K562 (cell line): Measurements from ENCODE around the gene CENPO. TPM values are rescaled to one million over a fixed set of nuclear protein-coding genes. Genes with fewer than 3 reads are reported as not detected.

Experiments used
- ATAC-seq: fragments of 200-7000 bp; cut with Tn5 transposase; 3 replicates; pipeline ENCODE4 v1.9.1; 2020; ENCODE audit warnings: moderate library complexity
- Bru-seq: library from RNA; stranded (reverse); fragments of 400-500 nt; gene quantifications from one replicate; lab custom pipeline; 2021; lab: Mats Ljungman, UMichigan
- BruChase-seq, 2 experiments: library from RNA; stranded (reverse); fragments of 400-500 nt; gene quantifications; one replicate each; lab custom pipeline; 2021; lab: Mats Ljungman, UMichigan
- BruUV-seq: library from RNA; stranded (reverse); fragments of 400-500 nt; replicated peaks from 2 replicates; lab custom pipeline; 2021; lab: Mats Ljungman, UMichigan
- CTCF ChIA-PET: fragments of 300-600 bp; formaldehyde crosslinking; extraction: SDS; loops from one replicate; lab custom pipeline; 2021; ENCODE audit warnings: low intra/inter-chr PET ratio; lab: Yijun Ruan, JAX
- POLR2A ChIA-PET: fragments of 300-600, 350-650 bp; sonication (Branson Sonifier 250); formaldehyde crosslinking; extraction: SDS; loops from one replicate; lab custom pipeline; 2021; ENCODE audit warnings: antibody characterized with exemption, inconsistent platforms; lab: Yijun Ruan, JAX
- DNase-seq, 4 experiments: peaks; one replicate each; pipeline versions ENCODE4 v3.0.0 to v3.0.0-alpha.2; 2011 to 2018; ENCODE audit warnings: low spot score in 3 of 4, mixed read lengths in 3 of 4; ENCODE audit errors: extremely low read depth in 1 of 4
- FAIRE-seq: peaks from 2 replicates; lab custom pipeline; 2011; peaks lifted over from hg19 to GRCh38; lab: Jason Lieb, UNC
- H2AFZ ChIP-seq: 2 replicates; pipeline ENCODE4 v1.6.0; 2011; ENCODE audit warnings: low read depth, low read length, control low read depth, inconsistent platforms
- H3K27ac ChIP-seq: fragments of 200-600 bp; 3 replicates; pipeline ENCODE4 v1.8.0; 2011; ENCODE audit warnings: low read depth, mild to moderate bottlenecking, control low read depth, inconsistent platforms, low read length, moderate library complexity, mixed read lengths; ENCODE audit errors: extremely low read depth
- H3K27me3 ChIP-seq, 2 experiments: fragments of 300-600 bp in 1 of 2; 2 replicates in 1 of 2; 3 replicates in 1 of 2; pipeline versions ENCODE4 v1.6.0 to v1.8.0; 2011; ENCODE audit warnings: inconsistent platforms in 2 of 2, low read length in 2 of 2, mild to moderate bottlenecking in 1 of 2, mixed read lengths in 1 of 2, moderate library complexity in 1 of 2; ENCODE audit not compliant: control insufficient read depth in 2 of 2, insufficient read depth in 2 of 2
- H3K36me3 ChIP-seq: fragments of 300-600 bp; 3 replicates; pipeline ENCODE4 v1.8.0; 2011; ENCODE audit warnings: mild to moderate bottlenecking, low read length, inconsistent platforms; ENCODE audit not compliant: control insufficient read depth, insufficient read depth
- H3K4me1 ChIP-seq, 2 experiments: fragments of 200-600 bp in 1 of 2; replicated peaks in 1 of 2; 2 replicates in 1 of 2; 3 replicates in 1 of 2; pipeline versions ENCODE4 v1.5.1 to v1.8.0; 2011; ENCODE audit warnings: inconsistent platforms in 2 of 2, low read length in 2 of 2, mild to moderate bottlenecking in 1 of 2, mixed read lengths in 1 of 2, moderate library complexity in 1 of 2; ENCODE audit not compliant: control insufficient read depth in 2 of 2, insufficient read depth in 2 of 2
- H3K4me2 ChIP-seq: 2 replicates; pipeline ENCODE4 v1.6.1; 2011; ENCODE audit warnings: low read length, control low read depth, inconsistent platforms, mixed read lengths; ENCODE audit not compliant: insufficient read depth
- H3K4me3 ChIP-seq: fragments of 200-600 bp; sonication (generic), shearing (Covaris generic); 2 replicates; pipeline ENCODE4 v1.5.1; 2016; ENCODE audit warnings: control low read depth, inconsistent platforms
- H3K79me2 ChIP-seq: fragments of 200-600 bp; 3 replicates; pipeline ENCODE4 v1.8.0; 2011; ENCODE audit warnings: low read length, inconsistent platforms; ENCODE audit not compliant: control insufficient read depth, insufficient read depth
- H3K9ac ChIP-seq, 2 experiments: 2 replicates each; pipeline versions ENCODE4 v1.6.0 to v1.6.1; 2011; ENCODE audit warnings: low read depth in 2 of 2, low read length in 2 of 2, control low read depth in 1 of 2, inconsistent platforms in 1 of 2, mild to moderate bottlenecking in 1 of 2, mixed read lengths in 1 of 2; ENCODE audit not compliant: insufficient read depth in 1 of 2
- H3K9me1 ChIP-seq: one replicate; pipeline ENCODE4 v1.6.0; 2011; ENCODE audit warnings: inconsistent platforms, mild to moderate bottlenecking, low read length, moderate library complexity; ENCODE audit not compliant: control insufficient read depth, insufficient read depth
- H3K9me3 ChIP-seq: replicated peaks from 2 replicates; pipeline ENCODE4 v1.5.1; 2011; ENCODE audit warnings: low read depth, low read length, inconsistent platforms; ENCODE audit not compliant: control insufficient read depth, insufficient read depth
- H4K20me1 ChIP-seq: replicated peaks from 2 replicates; pipeline ENCODE4 v1.6.1; 2011; ENCODE audit warnings: low read length, inconsistent platforms, mixed read lengths; ENCODE audit not compliant: control insufficient read depth, insufficient read depth
- CBX5 ChIP-seq: IDR thresholded peaks from 2 replicates; pipeline ENCODE4 v1.6.1; 2014; ENCODE audit warnings: low read depth, borderline replicate concordance
- EP400 ChIP-seq: fragments of 450-650 bp; IDR thresholded peaks from 2 replicates; pipeline ENCODE4 v1.6.1; 2017; ENCODE audit warnings: antibody characterized with exemption, mild to moderate bottlenecking, moderate library complexity
- HEY1 ChIP-seq: fragments of 250-450 bp; sonication (Bioruptor Pico); IDR thresholded peaks from 2 replicates; pipeline ENCODE4 v1.5.0; 2020; ENCODE audit warnings: mild to moderate bottlenecking, moderate library complexity, borderline replicate concordance
- NFIC ChIP-seq: fragments of 450-650 bp; IDR thresholded peaks from 2 replicates; pipeline ENCODE4 v1.6.1; 2017; ENCODE audit warnings: mild to moderate bottlenecking, inconsistent platforms
- SETDB1 ChIP-seq: IDR thresholded peaks from one replicate; pipeline ENCODE4 v1.6.1; 2012; ENCODE audit warnings: low read length, control low read depth, inconsistent platforms
- SMARCA4 ChIP-seq: fragments of 450-650 bp; IDR thresholded peaks from 2 replicates; pipeline ENCODE4 v1.6.1; 2016
- SREBF2 ChIP-seq: sonication (generic); formaldehyde crosslinking; IDR thresholded peaks from 2 replicates; pipeline ENCODE4 v1.4.0; 2020; ENCODE audit warnings: mild to moderate bottlenecking, missing genetic modification reagents
- TEAD2 ChIP-seq: fragments of 450-650 bp; IDR thresholded peaks from 2 replicates; pipeline ENCODE4 v1.6.1; 2016; ENCODE audit warnings: missing genetic modification characterization, control low read depth, missing compliant biosample characterization
- WGBS: fragments of 100-300 bp; shearing (Covaris generic); methylation state at CpG from one replicate; pipeline ENCODE4 v1.1.6; 2016; ENCODE audit warnings: low coverage, mixed read lengths; ENCODE audit not compliant: insufficient coverage; ENCODE audit errors: missing lambda C conversion rate; 5-methylcytosine and 5-hydroxymethylcytosine counted together
- in situ Hi-C: fragments of 300-500 bp; cut with MboI; formaldehyde crosslinking; loops from 4 replicates; pipeline ENCODE4 v1.15.0; 2018; ENCODE audit warnings: inconsistent platforms, mixed read lengths
- intact Hi-C: fragments of 100-400 bp; cut with micrococcal nuclease; formaldehyde crosslinking; loops from 2 replicates; pipeline ENCODE4 v1.14.2; 2022
- long read RNA-seq, 3 experiments: library from polyadenylated mRNA in 2 of 3; library from RNA in 1 of 3; unstranded in 2 of 3; stranded (forward) in 1 of 3; transcript quantifications; one replicate each; pipeline ENCODE4 v2.0.0, GENCODE V29; 2019 to 2022
- polyA minus RNA-seq, 3 experiments: library from RNA; depleted of rRNA, polyadenylated mRNA; stranded (reverse); fragments of >200 nt; gene quantifications; 2 replicates each; pipeline ENCODE4 v1.2.3, GENCODE V29; 2011
- polyA plus RNA-seq, 8 experiments: library from polyadenylated mRNA; depleted of rRNA in 4 of 8; stranded (reverse) in 5 of 8; unstranded in 3 of 8; fragments of >200 nt; fragmentation: Nextera tagmentation in 2 of 8; fragmentation: Illumina TruSeq in 1 of 8; extraction: Ambion mirVana in 2 of 8; extraction: Trizol in 1 of 8; gene quantifications; 2 replicates each; pipeline versions ENCODE4 v1.2.1 to v1.2.3, GENCODE V29; 2011 to 2014; ENCODE audit warnings: inconsistent platforms in 1 of 8, missing spikeins in 1 of 8
- total RNA-seq, 7 experiments: library from RNA; depleted of rRNA in 6 of 7; stranded (reverse); fragments of >200 nt in 6 of 7; fragmentation: Illumina TruSeq in 2 of 7; extraction: Trizol in 2 of 7; gene quantifications; 2 replicates each; pipeline versions ENCODE4 v1.2.1 to v1.2.3, GENCODE V29; 2011 to 2021; ENCODE audit warnings: low replicate concordance in 1 of 7
- TF ChIP-seq, protein P1 (sequence below): fragments of 450-650 bp; IDR thresholded peaks from 2 replicates; pipeline ENCODE4 v1.7.1; 2018; ENCODE audit warnings: mild to moderate bottlenecking, low read depth; ENCODE audit not compliant: partially characterized antibody
- TF ChIP-seq, protein P2 (sequence below): sonication (generic); IDR thresholded peaks from 2 replicates; pipeline ENCODE4 v1.6.1; 2016

CENPO gene, protein sequence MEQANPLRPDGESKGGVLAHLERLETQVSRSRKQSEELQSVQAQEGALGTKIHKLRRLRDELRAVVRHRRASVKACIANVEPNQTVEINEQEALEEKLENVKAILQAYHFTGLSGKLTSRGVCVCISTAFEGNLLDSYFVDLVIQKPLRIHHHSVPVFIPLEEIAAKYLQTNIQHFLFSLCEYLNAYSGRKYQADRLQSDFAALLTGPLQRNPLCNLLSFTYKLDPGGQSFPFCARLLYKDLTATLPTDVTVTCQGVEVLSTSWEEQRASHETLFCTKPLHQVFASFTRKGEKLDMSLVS
- 153 and 177 TPM in 2 replicates for total RNA-seq (2011; cell fraction: chromatin; rRNA removed; ENCODE audit: low replicate concordance)
- total RNA-seq (2011; cell fraction: nucleolus; rRNA removed): 96.4 and 101 TPM in 2 replicates
- total RNA-seq (2011; cell fraction: nucleoplasm; rRNA removed): 140 and 180 TPM in 2 replicates
- total RNA-seq (2014; rRNA removed): 35.4 and 36.1 TPM in 2 replicates
- total RNA-seq (2014; rRNA removed; fragmentation: Illumina TruSeq; extraction: Trizol): 33.6 and 37.3 TPM in 2 replicates
- 38.9 and 41.1 TPM in 2 replicates for total RNA-seq (2015; rRNA removed; fragmentation: Illumina TruSeq; extraction: Trizol)
- total RNA-seq (2021): 39.9 and 46.2 TPM in 2 replicates
- polyA plus RNA-seq (2011; rRNA removed): 59.4 and 63.0 TPM in 2 replicates
- polyA plus RNA-seq (2011; cell fraction: cytosol; rRNA removed): 36.2 and 39.3 TPM in 2 replicates
- polyA plus RNA-seq (2011; cell fraction: nucleus; rRNA removed): 103 and 125 TPM in 2 replicates
- 35.5 and 43.1 TPM in 2 replicates for polyA plus RNA-seq (2012)
- polyA plus RNA-seq (2014; fragmentation: Illumina TruSeq; extraction: Trizol): 44.9 and 49.8 TPM in 2 replicates
- polyA plus RNA-seq (2014; fragmentation: Nextera tagmentation; extraction: Ambion mirVana): 10 to 100 TPM; 30.6 to 38.9 TPM
- polyA plus RNA-seq (2014; rRNA removed): 35.5 and 49.5 TPM in 2 replicates
- 65.4 and 67.6 TPM in 2 replicates for polyA minus RNA-seq (2011; rRNA and poly(A)+ RNA removed)
- 22.3 and 36.6 TPM in 2 replicates for polyA minus RNA-seq (2011; cell fraction: cytosol; rRNA and poly(A)+ RNA removed)
- polyA minus RNA-seq (2011; cell fraction: nucleus; rRNA and poly(A)+ RNA removed): 46.7 and 67.0 TPM in 2 replicates
- Bru-seq, nascent RNA: percentile 91 among the genes with signal in this experiment
- percentile 94 among the genes with signal in this experiment for BruChase-seq, experiment 1, labeled RNA remaining after a 2-hour chase
- percentile 93 among the genes with signal in this experiment for BruChase-seq, experiment 2, labeled RNA remaining after a 6-hour chase
- long read RNA-seq, experiment 1, full-length matches to known transcripts: 31 of 149 reads
- long read RNA-seq, experiment 1, partial matches to known transcripts: 10 of 149 reads
- long read RNA-seq, experiment 1, other reads (novel, unspliced or antisense): 108 of 149 reads
- long read RNA-seq, experiment 2, full-length matches to known transcripts: 16 of 44 reads
- long read RNA-seq, experiment 2, partial matches to known transcripts: 9 of 44 reads
- long read RNA-seq, experiment 2, other reads (novel, unspliced or antisense): 19 of 44 reads
- long read RNA-seq, experiment 3, full-length matches to known transcripts: 10 of 16 reads
- long read RNA-seq, experiment 3, partial matches to known transcripts: 2 of 16 reads
- long read RNA-seq, experiment 3, other reads (novel, unspliced or antisense): 4 of 16 reads

DNA sequence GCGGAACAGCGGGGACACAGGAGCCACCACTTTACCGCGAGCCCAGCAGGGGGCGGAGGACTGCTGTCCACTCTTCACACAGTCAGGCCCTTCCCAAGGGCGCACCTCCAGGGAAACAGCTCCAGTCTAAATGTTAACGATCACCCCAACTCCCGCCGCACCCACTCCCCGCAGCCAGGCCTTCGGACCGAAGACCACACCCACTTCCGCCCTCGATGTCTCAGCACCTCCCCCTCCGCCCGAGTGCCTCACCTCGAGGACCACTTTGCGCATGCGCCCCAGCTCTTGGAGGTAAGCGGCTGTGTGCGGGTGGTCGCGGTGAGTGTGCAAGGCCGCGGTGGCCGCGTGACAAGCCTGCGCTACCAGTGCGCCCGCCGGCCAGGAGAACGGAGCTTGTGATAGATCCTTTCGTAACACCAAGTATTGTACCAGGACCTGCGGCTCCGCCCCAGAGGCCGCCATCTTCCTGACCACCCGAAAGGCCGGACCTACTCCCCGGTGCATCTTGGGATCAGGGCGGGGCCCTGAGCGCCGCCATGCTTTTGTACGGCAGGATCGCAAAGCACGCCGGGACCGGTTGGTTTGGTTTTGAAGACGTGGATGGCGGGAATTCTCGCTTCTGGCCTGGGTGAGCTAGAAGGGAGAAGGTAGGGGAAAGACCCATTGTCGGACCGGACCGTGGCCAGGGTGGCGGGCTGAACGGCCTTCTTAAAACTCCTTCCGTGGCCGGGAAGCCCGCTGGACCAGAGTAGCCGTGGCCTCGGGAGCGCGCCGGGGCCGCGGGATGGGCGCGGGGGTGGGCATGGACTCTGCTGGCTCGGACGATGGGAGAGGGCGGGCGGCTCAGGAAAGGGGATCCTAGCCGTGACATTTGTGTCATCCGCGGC lies at the start of gene CENPO, which contains the start of gene PTRHD1:
CENPO (plus strand) TSS at position 552 of the 887 bp plus-strand sequence. CDS start 495 bp downstream, outside the sequence.
PTRHD1 (minus strand) TSS at position 518 of the 887 bp plus-strand sequence; CDS start at position 504, 14 bp downstream.
- under 1% methylated on average over 69 of the region's 74 CpGs for WGBS
- TF ChIP-seq EP400 (peak; percentile 97), HEY1 (CRISPR knock-in tag) (no peak), CBX5 (0 out of 2 replicates have a peak, but pooled peaks have one; percentile 29), SETDB1 (peak; percentile 70), SREBF2 (CRISPR knock-in tag) (0 out of 2 replicates have a peak, but pooled peaks have one; percentile 69), NFIC (no peak; the same call in 1 of the 2 replicates), SMARCA4 (no peak; the same call in 1 of the 2 replicates), TEAD2 (tag) (no peak)
- TF ChIP-seq, protein P1, sequence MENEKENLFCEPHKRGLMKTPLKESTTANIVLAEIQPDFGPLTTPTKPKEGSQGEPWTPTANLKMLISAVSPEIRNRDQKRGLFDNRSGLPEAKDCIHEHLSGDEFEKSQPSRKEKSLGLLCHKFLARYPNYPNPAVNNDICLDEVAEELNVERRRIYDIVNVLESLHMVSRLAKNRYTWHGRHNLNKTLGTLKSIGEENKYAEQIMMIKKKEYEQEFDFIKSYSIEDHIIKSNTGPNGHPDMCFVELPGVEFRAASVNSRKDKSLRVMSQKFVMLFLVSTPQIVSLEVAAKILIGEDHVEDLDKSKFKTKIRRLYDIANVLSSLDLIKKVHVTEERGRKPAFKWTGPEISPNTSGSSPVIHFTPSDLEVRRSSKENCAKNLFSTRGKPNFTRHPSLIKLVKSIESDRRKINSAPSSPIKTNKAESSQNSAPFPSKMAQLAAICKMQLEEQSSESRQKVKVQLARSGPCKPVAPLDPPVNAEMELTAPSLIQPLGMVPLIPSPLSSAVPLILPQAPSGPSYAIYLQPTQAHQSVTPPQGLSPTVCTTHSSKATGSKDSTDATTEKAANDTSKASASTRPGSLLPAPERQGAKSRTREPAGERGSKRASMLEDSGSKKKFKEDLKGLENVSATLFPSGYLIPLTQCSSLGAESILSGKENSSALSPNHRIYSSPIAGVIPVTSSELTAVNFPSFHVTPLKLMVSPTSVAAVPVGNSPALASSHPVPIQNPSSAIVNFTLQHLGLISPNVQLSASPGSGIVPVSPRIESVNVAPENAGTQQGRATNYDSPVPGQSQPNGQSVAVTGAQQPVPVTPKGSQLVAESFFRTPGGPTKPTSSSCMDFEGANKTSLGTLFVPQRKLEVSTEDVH: peak; percentile 95
- TF ChIP-seq, protein P2, sequence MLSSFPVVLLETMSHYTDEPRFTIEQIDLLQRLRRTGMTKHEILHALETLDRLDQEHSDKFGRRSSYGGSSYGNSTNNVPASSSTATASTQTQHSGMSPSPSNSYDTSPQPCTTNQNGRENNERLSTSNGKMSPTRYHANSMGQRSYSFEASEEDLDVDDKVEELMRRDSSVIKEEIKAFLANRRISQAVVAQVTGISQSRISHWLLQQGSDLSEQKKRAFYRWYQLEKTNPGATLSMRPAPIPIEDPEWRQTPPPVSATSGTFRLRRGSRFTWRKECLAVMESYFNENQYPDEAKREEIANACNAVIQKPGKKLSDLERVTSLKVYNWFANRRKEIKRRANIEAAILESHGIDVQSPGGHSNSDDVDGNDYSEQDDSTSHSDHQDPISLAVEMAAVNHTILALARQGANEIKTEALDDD: peak; percentile 87

More for the DNA sequence above, at the start of gene CENPO, which contains the start of gene PTRHD1:
- in situ Hi-C loops (loop anchor here (25.0 kb wide), 1 partner anchor 381 kb away; no protein-coding TSS in a partner anchor), intact Hi-C loops (loop anchor here (1.0 to 2.0 kb wide), 2 partner anchors 34 to 302 kb away; partner anchors contain the start of gene NCOA1)
- peaks cover 9 to 35% of the 10 kb centered on the region in 2 experiments; a peak in 4 of 5 replicates for H3K4me1 ChIP-seq
- H3K36me3 ChIP-seq: peaks cover 51% of the 10 kb centered on the region; the same call in 2 of the 3 replicates
- ATAC-seq (peak; percentile 89), DNase-seq (peak; percentile 95 to 98 (median 96)), FAIRE-seq (peak; percentile 96)
- H3K9me1 ChIP-seq: no peaks in the 10 kb centered on the region
- H3K9me3 ChIP-seq: no peaks in the 10 kb centered on the region
- peak within 1 kb of the TSS; percentile 95 for H3K4me2 ChIP-seq
- H3K79me2 ChIP-seq: peaks cover 64% of the 10 kb centered on the region
- H3K4me3 ChIP-seq: peak within 1 kb of the TSS; percentile 87
- peak within 1 kb of the TSS; percentile 100 for H2AFZ ChIP-seq
- POLR2A ChIA-PET: interaction anchor here (0.6 to 3.1 kb wide), 14 partner anchors 13 to 367 kb away, joined by 3 to 10 read pairs (median 4); no protein-coding TSS in a partner anchor
- CTCF ChIA-PET: interaction anchor here (1.0 to 1.5 kb wide), 2 partner anchors 35 to 383 kb away, joined by 3 to 6 read pairs; no protein-coding TSS in a partner anchor
- no peaks in the 10 kb centered on the region for H3K27me3 ChIP-seq
- H3K27ac ChIP-seq: peak within 1 kb of the TSS; percentile 99
- BruUV-seq: no TSS peak
- H4K20me1 ChIP-seq: peaks cover 7% of the 10 kb centered on the region; the same call in 1 of the 2 replicates
- H3K9ac ChIP-seq: peak within 1 kb of the TSS; percentile 98 to 100
